GM12878 (cell line): ENCODE results near the gene MYO10. TPM values are rescaled to one million over a fixed set of nuclear protein-coding genes. Genes with fewer than 3 reads are reported as not detected.

ENCODE experiments used
- ATAC-seq: fragments of 200-7000 bp; cut with Tn5 transposase; 3 replicates; pipeline ENCODE4 v1.9.1; 2020; ENCODE audit warnings: mild to moderate bottlenecking, moderate library complexity
- BruUV-seq: library from RNA; stranded (reverse); fragments of 400-500 nt; replicated peaks from 2 replicates; lab custom pipeline; 2021; lab: Mats Ljungman, UMichigan
- CTCF ChIA-PET: fragments of 300-600 bp; sonication (Branson Sonifier 250); formaldehyde crosslinking; extraction: SDS; loops from one replicate; lab custom pipeline; 2021; ENCODE audit warnings: inconsistent platforms; lab: Yijun Ruan, JAX
- POLR2A ChIA-PET: fragments of 350-600 bp; formaldehyde crosslinking; extraction: SDS; loops from one replicate; lab custom pipeline; 2021; ENCODE audit warnings: inconsistent platforms; lab: Charles Lee
- RAD21 ChIA-PET: fragments of 300-600 bp; sonication (Branson Sonifier 250); formaldehyde crosslinking; loops from one replicate; lab custom pipeline; 2023; ENCODE audit warnings: antibody characterized with exemption; ENCODE audit not compliant: unreplicated experiment; lab: Charles Lee
- SMC1A ChIA-PET: fragments of 300-600 bp; sonication (Branson Sonifier 250); formaldehyde crosslinking; loops from one replicate; lab custom pipeline; 2023; ENCODE audit not compliant: unreplicated experiment, uncharacterized antibody; lab: Charles Lee
- DNase-seq: peaks from one replicate; pipeline ENCODE4 v3.0.0-alpha.2; 2011; ENCODE audit warnings: low read depth, low spot score
- FAIRE-seq: peaks from 3 replicates; lab custom pipeline; 2011; peaks lifted over from hg19 to GRCh38; lab: Jason Lieb, UNC
- H2AFZ ChIP-seq: 2 replicates; pipeline ENCODE4 v1.6.0; 2011; ENCODE audit warnings: low read depth, low read length, control low read depth; ENCODE audit not compliant: control insufficient read depth
- H3K27ac ChIP-seq: 2 replicates; pipeline ENCODE4 v1.5.1; 2011; ENCODE audit warnings: control low read depth; ENCODE audit not compliant: control insufficient read depth, insufficient read depth
- H3K27me3 ChIP-seq, 2 experiments: replicated peaks in 1 of 2; 2 replicates each; pipeline versions ENCODE4 v1.6.0 to v1.6.1; 2011; ENCODE audit warnings: low read length in 1 of 2; ENCODE audit not compliant: control insufficient read depth in 2 of 2, insufficient read depth in 2 of 2
- H3K36me3 ChIP-seq, 2 experiments: 2 replicates each; pipeline ENCODE4 v1.5.1; 2011; ENCODE audit warnings: low read length in 1 of 2; ENCODE audit not compliant: control insufficient read depth in 2 of 2, insufficient read depth in 2 of 2
- H3K4me1 ChIP-seq: 2 replicates; pipeline ENCODE4 v1.6.1; 2011; ENCODE audit warnings: mild to moderate bottlenecking, low read length, moderate library complexity, mixed read lengths; ENCODE audit not compliant: control insufficient read depth, insufficient read depth
- H3K4me2 ChIP-seq: 2 replicates; pipeline ENCODE4 v1.6.0; 2011; ENCODE audit warnings: control low read depth; ENCODE audit not compliant: control insufficient read depth, insufficient read depth
- H3K4me3 ChIP-seq: fragments of 200-600 bp; sonication (generic); 2 replicates; pipeline ENCODE4 v1.5.1; 2016
- H3K79me2 ChIP-seq: 2 replicates; pipeline ENCODE4 v1.6.0; 2011; ENCODE audit warnings: low read length; ENCODE audit not compliant: control insufficient read depth, insufficient read depth
- H3K9ac ChIP-seq: 2 replicates; pipeline ENCODE4 v1.8.0; 2011; ENCODE audit warnings: low read length, control low read depth, mixed read lengths; ENCODE audit not compliant: control insufficient read depth, insufficient read depth
- H3K9me3 ChIP-seq: replicated peaks from 3 replicates; pipeline ENCODE4 v1.5.1; 2011; ENCODE audit warnings: mild to moderate bottlenecking, low read length; ENCODE audit not compliant: control insufficient read depth, insufficient read depth
- H4K20me1 ChIP-seq: 2 replicates; pipeline ENCODE4 v1.6.0; 2011; ENCODE audit not compliant: control insufficient read depth, insufficient read depth
- ATF2 ChIP-seq: IDR thresholded peaks from 2 replicates; pipeline ENCODE4 v1.6.1; 2012; ENCODE audit warnings: low read length, inconsistent platforms
- BCL3 ChIP-seq: IDR thresholded peaks from 2 replicates; pipeline ENCODE4 v1.6.1; 2011; ENCODE audit warnings: borderline replicate concordance, low read depth, mild to moderate bottlenecking, moderate library complexity, low read length; ENCODE audit not compliant: insufficient read depth, poor library complexity, severe bottlenecking
- EP300 ChIP-seq, 2 experiments: fragments of 150-350 bp in 1 of 2; IDR thresholded peaks; 2 replicates each; pipeline ENCODE4 v1.6.1; 2011 to 2012; ENCODE audit warnings: low read depth in 2 of 2, low read length in 2 of 2, borderline replicate concordance in 1 of 2, improper control_type of control experiment in 1 of 2, inconsistent platforms in 1 of 2; ENCODE audit not compliant: control insufficient read depth in 1 of 2
- FOXM1 ChIP-seq: IDR thresholded peaks from 2 replicates; pipeline ENCODE4 v1.6.1; 2012; ENCODE audit warnings: low read depth, mild to moderate bottlenecking, inconsistent platforms, low read length, moderate library complexity
- IRF3 ChIP-seq: fragments of 450-650 bp; IDR thresholded peaks from 2 replicates; pipeline ENCODE4 v1.6.1; 2014; ENCODE audit warnings: mild to moderate bottlenecking
- RB1 ChIP-seq: fragments of 450-650 bp; formaldehyde crosslinking; IDR thresholded peaks from 2 replicates; pipeline ENCODE4 v1.6.1; 2017; ENCODE audit warnings: mild to moderate bottlenecking, borderline replicate concordance
- SMARCA5 ChIP-seq: fragments of 450-650 bp; IDR thresholded peaks from 2 replicates; pipeline ENCODE4 v1.6.1; 2017; ENCODE audit warnings: mild to moderate bottlenecking
- USF2 ChIP-seq: IDR thresholded peaks from 2 replicates; pipeline ENCODE4 v1.6.1; 2011; ENCODE audit warnings: low read depth, low read length, improper control_type of control experiment, borderline replicate concordance
- WRNIP1 ChIP-seq: IDR thresholded peaks from 2 replicates; pipeline ENCODE4 v1.6.1; 2011; ENCODE audit warnings: low read depth, low read length, improper control_type of control experiment, borderline replicate concordance
- WGBS: methylation state at CpG from one replicate; pipeline ENCODE4 v1.1.6; 2016; ENCODE audit warnings: low lambda C conversion rate; ENCODE audit not compliant: insufficient replicate concordance, insufficient coverage; ENCODE audit errors: missing lambda C conversion rate; 5-methylcytosine and 5-hydroxymethylcytosine counted together
- in situ Hi-C: fragments of 300-500 bp; cut with MboI; formaldehyde crosslinking; loops from 9 replicates; pipeline ENCODE4 v1.14.3; 2018; ENCODE audit warnings: mixed read lengths
- intact Hi-C: fragments of 100-400 bp; cut with micrococcal nuclease; formaldehyde crosslinking; loops from one replicate; pipeline ENCODE4 v1.14.2; 2022; ENCODE audit not compliant: unreplicated experiment
- polyA plus RNA-seq, 11 experiments: library from polyadenylated mRNA; depleted of rRNA in 4 of 11; unstranded in 6 of 11; stranded (reverse) in 5 of 11; fragments of >200 nt; fragmentation: Nextera tagmentation in 4 of 11; fragmentation: Illumina TruSeq in 1 of 11; extraction: Ambion mirVana in 4 of 11; extraction: Trizol in 1 of 11; gene quantifications; 1 replicate in 1 of 11; 2 replicates in 10 of 11; pipeline versions ENCODE4 v1.2.1 to v1.2.3, GENCODE V29; 2011 to 2016; ENCODE audit warnings: inconsistent platforms in 2 of 11, missing spikeins in 2 of 11, low read depth in 1 of 11
- total RNA-seq, 4 experiments: library from RNA; depleted of rRNA in 3 of 4; stranded (reverse); fragments of >200 nt in 3 of 4; fragmentation: Illumina TruSeq in 1 of 4; extraction: Trizol in 1 of 4; gene quantifications; 2 replicates each; pipeline versions ENCODE4 v1.2.1 to v1.2.3, GENCODE V29; 2013 to 2021

The MYO10 gene
- total and polyA plus RNA-seq, 10 of the 15 experiments (the other 5 are each of a cell fraction or from before 2014, with no cell fraction given), result 0.02 to 0.77 (median 0.17) TPM

GRCh38 chr5:16754086-16754485 lies 182.0 kb downstream of the MYO10 start:
- FAIRE-seq, result no peak

More at GRCh38 chr5:16754086-16754485, 182.0 kb downstream of the MYO10 start:
- Histone ChIP-seq H3K27ac (no peak overlapping the region), H3K4me2 (no peak overlapping the region), H3K36me3 (no peaks in the 10 kb centered on the region), H3K79me2 (no peaks in the 10 kb centered on the region), H3K9me3 (no peaks in the 10 kb centered on the region), H3K4me3 (no peak overlapping the region), H3K9ac (no peak overlapping the region), H3K27me3 (no peaks in the 10 kb centered on the region), H3K4me1 (no peaks in the 10 kb centered on the region), H2AFZ (no peak overlapping the region), H4K20me1 (no peaks in the 10 kb centered on the region)
- in situ Hi-C loops (no loop called here), intact Hi-C loops (no loop called here)
- ChIA-PET RAD21 (no interaction called here), CTCF (interaction anchor here (0.6 to 1.3 kb wide), 2 partner anchors 169 to 1029 kb away, joined by 4 read pairs; no protein-coding TSS in a partner anchor), POLR2A (no interaction called here), SMC1A (interaction anchor here (0.7 kb wide), 1 partner anchor 26 kb away, joined by 3 read pairs; no protein-coding TSS in a partner anchor)
- TF ChIP-seq FOXM1 (no peak), EP300 (IDR thresholded peaks at IDR 0.05; ENCODE audit: borderline replicate concordance in 1 of 2, control insufficient read depth in 1 of 2, low read depth in 2 of 2, low read length in 2 of 2) (no peak), RB1 (no peak), BCL3 (no peak), WRNIP1 (no peak), IRF3 (no peak), ATF2 (no peak), USF2 (no peak), SMARCA5 (no peak)
- BruUV-seq, result no TSS peak
- WGBS, result 23% methylated on average over 3 of the region's 3 CpGs
- ATAC-seq (no peak), DNase-seq (no peak)
